Measurements from ENCODE around the gene AIDA. TPM values are rescaled to one million over a fixed set of nuclear protein-coding genes. Genes with fewer than 3 reads are reported as not detected.

Gene AIDA
- total RNA-seq, 2 experiments from 2014 or later, result 9.0 to 24.1 TPM

DNA sequence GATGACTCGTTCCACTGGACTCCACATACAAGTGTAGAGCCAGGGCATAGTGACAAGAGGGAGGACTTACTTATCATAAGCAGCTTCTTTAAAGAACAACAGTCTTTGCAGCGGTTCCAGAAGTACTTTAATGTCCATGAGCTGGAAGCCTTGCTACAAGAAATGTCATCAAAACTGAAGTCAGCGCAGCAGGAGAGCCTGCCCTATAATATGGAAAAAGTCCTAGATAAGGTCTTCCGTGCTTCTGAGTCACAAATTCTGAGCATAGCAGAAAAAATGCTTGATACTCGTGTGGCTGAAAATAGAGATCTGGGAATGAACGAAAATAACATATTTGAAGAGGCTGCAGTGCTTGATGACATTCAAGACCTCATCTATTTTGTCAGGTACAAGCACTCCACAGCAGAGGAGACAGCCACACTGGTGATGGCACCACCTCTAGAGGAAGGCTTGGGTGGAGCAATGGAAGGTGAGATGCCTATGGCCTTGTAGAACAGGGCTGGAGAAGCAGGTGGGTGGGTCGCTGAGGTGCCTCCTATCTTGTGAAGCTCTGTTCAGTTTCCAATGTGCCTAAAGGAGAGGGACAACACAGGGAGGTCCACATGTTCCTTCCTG is 82.3 kb downstream of the AIDA start:
- Histone ChIP-seq H4K20me1 (ENCODE audit: insufficient read depth, low read length) (no peaks in the 10 kb centered on the region), H3K79me2 (ENCODE audit: insufficient read depth, low read depth, low read length) (no peaks in the 10 kb centered on the region), H3K27ac (ENCODE audit: low read depth, low read length, poor library complexity, severe bottlenecking) (no peak overlapping the region), H3K4me1 (ENCODE audit: insufficient read depth, low read length, poor library complexity, severe bottlenecking) (no peaks in the 10 kb centered on the region), H3K9me3 (ENCODE audit: low read length) (no peaks in the 10 kb centered on the region), H3K4me2 (ENCODE audit: low read length) (no peak overlapping the region), H3K36me3 (ENCODE audit: insufficient read depth, low read length) (peaks cover 5% of the 10 kb centered on the region; the same call in 1 of the 2 replicates), H3K4me3 (ENCODE audit: low read depth, low read length, poor library complexity, severe bottlenecking) (no peak overlapping the region), H2AFZ (ENCODE audit: low read length) (no peak overlapping the region), H3K9me2 (ENCODE audit: insufficient read depth, low read length) (no peaks in the 10 kb centered on the region)
- BruUV-seq (replicated peaks), result no TSS peak
- DNase-seq (ENCODE audit: low spot score), result no peak
- intact Hi-C loops (cut with micrococcal nuclease; ENCODE audit: unreplicated experiment), result no loop called here
- CTCF ChIA-PET (ENCODE audit: unreplicated experiment), result no interaction called here
- POLR2A ChIA-PET, result no interaction called here
- TF ChIP-seq EZH2phosphoT487 (IDR thresholded peaks at IDR 0.05; ENCODE audit: borderline replicate concordance, low read depth, low read length), result no peak
- TF ChIP-seq, protein P1, sequence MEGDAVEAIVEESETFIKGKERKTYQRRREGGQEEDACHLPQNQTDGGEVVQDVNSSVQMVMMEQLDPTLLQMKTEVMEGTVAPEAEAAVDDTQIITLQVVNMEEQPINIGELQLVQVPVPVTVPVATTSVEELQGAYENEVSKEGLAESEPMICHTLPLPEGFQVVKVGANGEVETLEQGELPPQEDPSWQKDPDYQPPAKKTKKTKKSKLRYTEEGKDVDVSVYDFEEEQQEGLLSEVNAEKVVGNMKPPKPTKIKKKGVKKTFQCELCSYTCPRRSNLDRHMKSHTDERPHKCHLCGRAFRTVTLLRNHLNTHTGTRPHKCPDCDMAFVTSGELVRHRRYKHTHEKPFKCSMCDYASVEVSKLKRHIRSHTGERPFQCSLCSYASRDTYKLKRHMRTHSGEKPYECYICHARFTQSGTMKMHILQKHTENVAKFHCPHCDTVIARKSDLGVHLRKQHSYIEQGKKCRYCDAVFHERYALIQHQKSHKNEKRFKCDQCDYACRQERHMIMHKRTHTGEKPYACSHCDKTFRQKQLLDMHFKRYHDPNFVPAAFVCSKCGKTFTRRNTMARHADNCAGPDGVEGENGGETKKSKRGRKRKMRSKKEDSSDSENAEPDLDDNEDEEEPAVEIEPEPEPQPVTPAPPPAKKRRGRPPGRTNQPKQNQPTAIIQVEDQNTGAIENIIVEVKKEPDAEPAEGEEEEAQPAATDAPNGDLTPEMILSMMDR (conservative IDR thresholded peaks at IDR 0.05; ENCODE audit: low read length), result no peak

DNA sequence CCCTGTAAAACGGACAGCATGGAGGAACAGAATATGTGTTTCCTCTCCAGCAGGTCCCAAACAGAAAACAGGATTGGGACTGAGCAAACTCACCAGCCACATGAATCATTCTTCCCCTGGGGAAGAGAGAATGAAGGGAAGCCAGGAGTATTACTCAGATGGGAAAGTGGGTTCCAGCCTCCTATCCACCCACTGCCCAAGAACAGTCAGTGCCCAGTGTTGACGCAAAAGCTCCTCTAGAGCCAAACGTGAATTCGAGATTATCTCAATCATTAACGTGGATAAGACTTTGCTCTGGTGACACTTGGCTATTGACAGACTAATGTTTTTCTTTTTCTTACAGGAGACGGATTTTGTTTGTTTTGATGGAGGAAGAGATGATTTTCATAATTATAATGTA is 85.1 kb downstream of the AIDA start:
- no peak for DNase-seq (ENCODE audit: low spot score)
- no TSS peak for BruUV-seq (replicated peaks)
- ChIA-PET POLR2A (interaction anchor here (0.7 kb wide), 1 partner anchor 28 kb away, joined by 3 read pairs; no protein-coding TSS in a partner anchor), CTCF (ENCODE audit: unreplicated experiment) (no interaction called here)
- Histone ChIP-seq H4K20me1 (ENCODE audit: insufficient read depth, low read length) (no peaks in the 10 kb centered on the region), H3K4me2 (ENCODE audit: low read length) (no peak overlapping the region), H2AFZ (ENCODE audit: low read length) (no peak overlapping the region), H3K4me3 (ENCODE audit: low read depth, low read length, poor library complexity, severe bottlenecking) (no peak overlapping the region), H3K79me2 (ENCODE audit: insufficient read depth, low read depth, low read length) (no peaks in the 10 kb centered on the region), H3K4me1 (ENCODE audit: insufficient read depth, low read length, poor library complexity, severe bottlenecking) (no peaks in the 10 kb centered on the region), H3K9me3 (ENCODE audit: low read length) (no peaks in the 10 kb centered on the region), H3K36me3 (ENCODE audit: insufficient read depth, low read length) (peaks cover 5% of the 10 kb centered on the region; the same call in 1 of the 2 replicates), H3K9me2 (ENCODE audit: insufficient read depth, low read length) (no peaks in the 10 kb centered on the region), H3K27ac (ENCODE audit: low read depth, low read length, poor library complexity, severe bottlenecking) (no peak overlapping the region)
- TF ChIP-seq EZH2phosphoT487 (IDR thresholded peaks at IDR 0.05; ENCODE audit: borderline replicate concordance, low read depth, low read length), result no peak
- TF ChIP-seq, protein P1 (conservative IDR thresholded peaks at IDR 0.05; ENCODE audit: low read length), result no peak
- intact Hi-C loops (cut with micrococcal nuclease; ENCODE audit: unreplicated experiment), result no loop called here

DNA sequence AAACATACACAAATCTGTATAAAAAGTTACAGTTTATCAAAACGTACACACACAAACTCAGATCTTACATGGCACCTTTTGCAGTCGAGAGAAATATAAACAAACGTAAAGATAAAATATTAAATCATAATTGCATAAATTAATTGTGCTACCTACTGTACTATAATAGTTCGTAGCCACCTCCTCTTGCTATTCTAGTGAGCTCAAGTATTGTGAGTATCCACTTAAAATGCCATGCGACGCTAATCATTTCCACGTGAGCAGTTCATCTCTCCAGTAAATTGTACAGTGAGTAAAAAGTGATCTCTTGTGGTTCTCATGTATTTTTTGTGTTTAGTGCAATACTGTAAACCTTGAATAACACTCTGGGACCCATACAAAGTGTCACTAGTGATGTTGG is 88.1 kb downstream of the AIDA start:
- no peak overlapping the region for H3K4me3 ChIP-seq (ENCODE audit: low read depth, low read length, poor library complexity, severe bottlenecking)
- CTCF ChIA-PET (ENCODE audit: unreplicated experiment), result interaction anchor here (0.6 kb wide), 1 partner anchor 553 kb away, joined by 3 read pairs; no protein-coding TSS in a partner anchor
- H3K36me3 ChIP-seq (ENCODE audit: insufficient read depth, low read length), result peaks cover 5% of the 10 kb centered on the region; the same call in 1 of the 2 replicates
- DNase-seq (ENCODE audit: low spot score), result no peak
- no peaks in the 10 kb centered on the region for H3K4me1 ChIP-seq (ENCODE audit: insufficient read depth, low read length, poor library complexity, severe bottlenecking)
- H3K9me2 ChIP-seq (ENCODE audit: insufficient read depth, low read length), result no peaks in the 10 kb centered on the region
- no peak overlapping the region for H2AFZ ChIP-seq (ENCODE audit: low read length)
- no peaks in the 10 kb centered on the region for H3K79me2 ChIP-seq (ENCODE audit: insufficient read depth, low read depth, low read length)
- POLR2A ChIA-PET, result no interaction called here
- TF ChIP-seq, protein P1 (conservative IDR thresholded peaks at IDR 0.05; ENCODE audit: low read length), result no peak
- H4K20me1 ChIP-seq (ENCODE audit: insufficient read depth, low read length), result no peaks in the 10 kb centered on the region
- H3K27ac ChIP-seq (ENCODE audit: low read depth, low read length, poor library complexity, severe bottlenecking), result no peak overlapping the region
- intact Hi-C loops (cut with micrococcal nuclease; ENCODE audit: unreplicated experiment), result no loop called here
- BruUV-seq (replicated peaks), result no TSS peak
- H3K9me3 ChIP-seq (ENCODE audit: low read length), result no peaks in the 10 kb centered on the region
- no peak overlapping the region for H3K4me2 ChIP-seq (ENCODE audit: low read length)
